Measurements from ENCODE around the gene AP1S2. TPM values are rescaled to one million over a fixed set of nuclear protein-coding genes. Genes with fewer than 3 reads are reported as not detected.
"Not testable (repeated sequence)": the region's sequence is repeated elsewhere in the genome, so short reads cannot be mapped to it uniquely, and the experiment has no call there.

The AP1S2 gene
- total RNA-seq, result 198 TPM
- long read RNA-seq, transcript AP1S2-201 (5 exons, 2,237 nt), result major isoform, 204 of 338 reads
- long read RNA-seq, partial matches to known transcripts, result 20 of 338 reads
- long read RNA-seq, other reads (novel, unspliced or antisense), result 111 of 338 reads

DNA sequence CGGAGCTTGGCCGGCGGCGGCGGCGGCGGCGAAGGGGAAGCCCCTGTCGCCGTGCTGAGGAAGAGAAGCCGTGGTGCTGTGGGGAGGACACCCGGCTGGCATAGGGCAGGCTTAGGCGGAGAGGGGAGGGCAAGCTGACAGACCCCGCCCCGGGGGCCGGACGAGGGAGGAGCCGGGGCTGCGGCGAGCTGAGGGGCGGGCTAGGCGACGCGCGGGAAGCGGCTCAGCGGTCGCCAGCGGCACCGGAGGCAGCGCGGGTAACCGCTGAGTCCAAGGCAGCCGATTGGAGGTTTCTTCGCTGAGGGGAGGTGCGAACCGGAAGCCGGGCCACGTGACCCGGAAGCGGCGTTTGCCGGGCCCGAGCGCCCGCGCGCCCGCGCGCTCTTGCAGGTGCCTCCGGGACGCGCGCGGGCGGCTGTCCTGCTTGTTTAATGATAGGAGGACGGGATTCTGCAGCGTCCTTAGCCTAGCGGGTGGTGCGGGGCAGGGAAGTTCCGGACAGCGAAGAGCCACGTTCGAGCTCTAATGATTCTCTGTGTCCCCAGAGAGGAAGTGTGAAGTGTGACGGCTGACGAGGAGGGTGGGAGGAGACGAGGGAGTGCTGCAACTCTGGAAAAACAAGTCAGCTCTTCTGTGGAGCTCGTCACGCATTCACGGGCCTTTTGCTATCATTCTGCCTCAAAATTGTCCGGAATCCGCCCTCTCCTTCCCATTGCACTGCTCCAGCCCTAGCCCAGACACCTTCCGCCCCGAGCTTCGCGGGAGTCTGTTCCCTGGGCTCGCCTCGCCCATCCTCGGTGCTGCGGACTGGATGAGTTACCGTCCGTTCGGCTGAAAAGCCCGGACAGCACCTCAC lies at the start of gene AP1S2:
Gene AP1S2, minus strand, starts transcription at position 102 of the 856 bp plus-strand sequence. CDS start 2,289 bp downstream, outside the sequence.
- peak; percentile 97 for DNase-seq (ENCODE audit: low spot score)
- intact Hi-C loops (cut with DNase I), result loop anchor here (5.0 to 10.0 kb wide), 2 partner anchors 63 to 860 kb away; partner anchors contain the start of genes CTPS2, SYAP1 and ZRSR2

DNA sequence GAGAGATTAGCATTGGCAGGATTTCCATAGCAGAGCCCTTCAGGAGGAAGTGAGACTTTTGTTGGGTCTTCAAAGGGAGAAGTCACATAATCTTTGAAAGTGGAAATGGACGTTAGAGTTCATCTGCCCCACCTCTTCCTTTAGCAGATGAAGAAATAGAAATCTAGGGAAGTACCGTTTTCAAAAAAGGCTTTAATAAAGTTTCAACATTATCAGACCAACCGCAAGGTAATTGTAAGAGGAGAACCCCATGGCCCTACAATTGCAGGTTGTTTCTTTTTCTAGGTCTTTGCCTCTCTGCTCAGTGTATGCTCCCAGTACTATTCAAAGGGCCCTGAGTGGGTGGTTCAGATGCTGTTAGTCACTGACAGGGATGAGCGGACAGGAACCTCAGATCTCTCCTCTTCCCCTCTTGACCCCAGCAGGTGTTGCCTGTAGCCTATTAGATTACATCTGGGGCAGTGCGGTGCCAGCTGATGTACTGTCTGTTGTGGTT lies 48.6 kb upstream of the AP1S2 start:
- intact Hi-C loops (cut with DNase I), result no loop called here
- DNase-seq (ENCODE audit: low spot score), result no peak

DNA sequence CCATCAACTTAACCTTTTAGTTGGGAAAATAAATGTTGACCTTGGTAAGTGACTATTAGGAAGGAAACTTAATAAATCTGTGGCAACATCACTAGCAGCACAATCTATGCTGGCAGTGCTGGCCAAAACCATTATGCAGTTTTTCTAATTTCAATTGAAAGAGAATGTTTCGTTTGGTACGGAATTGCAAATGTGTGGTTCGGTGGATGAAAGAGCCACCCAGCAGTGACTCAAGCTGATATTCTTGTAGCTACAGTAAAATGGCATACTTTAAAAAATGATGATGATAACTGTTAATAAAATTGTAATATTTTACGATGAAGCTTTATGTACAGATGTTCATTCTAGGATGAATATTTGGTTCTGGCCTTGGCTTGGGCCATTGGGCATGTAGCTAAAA lies 40.7 kb upstream of the AP1S2 start:
- intact Hi-C loops (cut with DNase I), result no loop called here
- no peak for DNase-seq (ENCODE audit: low spot score)

DNA sequence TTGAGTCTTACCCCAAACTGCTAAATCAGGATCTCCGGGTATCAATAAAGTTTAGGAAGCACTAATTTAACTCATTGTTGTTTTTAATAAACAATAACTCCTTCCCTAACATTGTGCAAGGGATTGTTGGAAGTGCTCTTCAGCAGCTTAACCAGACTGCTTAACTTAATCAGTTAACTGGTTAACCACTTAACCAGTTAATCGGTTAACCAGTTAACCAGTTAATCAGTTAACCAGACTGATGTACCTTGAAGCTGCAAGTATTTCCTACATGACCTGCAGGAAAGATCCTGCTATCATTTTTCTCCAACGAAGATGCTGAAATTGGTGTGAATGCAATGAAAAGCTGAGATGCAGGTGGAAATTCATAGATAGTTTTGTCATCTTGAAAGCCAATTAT lies 40.1 kb upstream of the AP1S2 start:
- intact Hi-C loops (cut with DNase I), result no loop called here

DNA sequence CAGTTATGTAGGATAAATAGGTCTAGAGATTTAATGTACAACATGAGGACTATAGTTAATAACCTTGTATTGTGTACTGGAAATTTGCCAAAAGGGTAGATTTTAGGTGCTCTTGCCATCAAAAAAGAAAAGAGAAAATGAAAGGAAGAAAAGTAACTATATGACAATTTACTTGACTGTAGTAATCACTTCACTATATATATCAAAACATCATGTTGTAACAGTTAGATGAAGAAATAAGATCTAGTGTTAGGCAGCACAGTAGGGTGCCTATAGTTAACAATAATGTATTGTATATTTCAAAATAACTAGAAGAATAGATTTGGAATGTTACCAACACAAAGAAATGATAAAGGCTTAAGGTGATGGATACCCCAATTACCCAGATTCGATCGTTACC lies 35.9 kb upstream of the AP1S2 start:
- intact Hi-C loops (cut with DNase I), result no loop called here
- DNase-seq (ENCODE audit: low spot score), result no peak

More for the DNA sequence above, 40.1 kb upstream of the AP1S2 start:
- DNase-seq (ENCODE audit: low spot score), result no peak

DNA sequence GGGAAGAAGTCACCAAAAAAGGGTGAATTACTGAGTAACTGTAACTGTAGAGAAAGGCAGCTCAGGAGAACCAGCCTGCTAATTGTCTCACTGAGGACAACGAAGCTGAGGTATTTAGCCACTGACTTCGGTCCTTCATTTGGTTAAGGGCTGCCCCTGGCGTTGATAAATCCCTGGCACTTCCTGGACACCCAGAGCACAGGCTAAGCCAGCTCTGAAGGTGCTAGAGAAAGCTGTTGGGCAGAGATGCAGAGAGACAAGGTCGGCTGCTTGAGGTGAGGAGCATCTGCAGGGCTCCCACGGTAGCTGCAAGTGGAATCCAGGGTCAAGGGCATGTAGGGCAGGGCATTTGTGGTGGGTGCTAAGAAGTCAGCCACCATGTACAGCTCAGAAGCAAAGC lies 33.4 kb upstream of the AP1S2 start:
- DNase-seq (ENCODE audit: low spot score), result no peak
- intact Hi-C loops (cut with DNase I), result no loop called here

DNA sequence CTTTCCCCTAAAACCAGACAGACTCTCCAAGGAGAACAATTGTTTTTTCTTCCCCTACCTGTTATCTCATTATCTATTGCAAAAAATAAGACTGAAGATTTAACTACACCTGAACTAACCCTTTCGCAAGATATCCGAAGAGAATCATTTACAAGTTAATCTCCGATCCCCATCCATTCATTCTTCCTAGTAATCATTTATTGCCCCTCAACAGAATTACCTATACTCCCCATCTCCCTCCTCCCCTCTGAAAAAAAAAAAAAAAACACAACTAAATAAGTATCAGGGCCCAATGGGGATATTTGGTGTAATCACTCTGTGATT lies 28.9 kb upstream of the AP1S2 start:
- intact Hi-C loops (cut with DNase I), result no loop called here
- no peak for DNase-seq (ENCODE audit: low spot score)

DNA sequence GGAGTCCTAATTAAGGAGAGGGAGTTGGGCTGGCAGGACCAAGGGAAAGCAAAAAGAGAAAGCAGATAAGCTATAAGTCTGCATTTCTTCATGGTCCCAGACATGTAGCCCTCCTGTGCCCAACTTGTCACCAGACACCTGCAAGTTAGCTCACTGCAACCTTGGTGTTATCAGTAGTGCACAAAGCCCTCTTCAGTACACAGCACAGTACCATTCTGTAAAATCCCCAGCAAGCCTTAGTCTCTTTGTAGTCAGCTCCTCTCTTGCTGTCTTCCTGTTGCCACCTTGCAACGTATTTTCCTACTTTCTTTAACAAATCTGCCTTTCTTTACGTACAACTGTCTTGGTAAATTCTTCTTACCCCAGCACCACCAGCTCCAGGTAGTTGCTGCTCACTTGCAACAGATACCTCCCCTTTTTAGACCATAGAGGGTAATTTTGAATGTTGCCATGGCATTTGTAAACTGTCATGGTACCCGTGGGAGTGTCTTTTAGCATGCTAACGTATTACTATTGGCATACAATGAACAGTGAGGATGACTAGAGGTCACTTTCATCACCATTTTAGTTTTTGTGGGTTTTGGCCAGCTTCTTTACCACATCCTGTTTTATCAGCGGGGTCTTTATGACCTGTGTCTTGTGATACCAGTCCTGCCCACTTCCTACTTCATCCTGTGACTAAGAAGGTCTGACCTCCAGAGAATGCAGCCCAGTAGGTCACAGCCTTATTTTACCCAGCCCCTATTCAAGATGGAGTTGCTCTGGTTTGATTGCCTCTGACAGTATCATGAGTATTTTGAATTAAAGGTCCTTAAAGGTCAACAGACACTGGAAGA lies 28.3 kb upstream of the AP1S2 start:
- intact Hi-C loops (cut with DNase I), result no loop called here
- no peak for DNase-seq (ENCODE audit: low spot score)

DNA sequence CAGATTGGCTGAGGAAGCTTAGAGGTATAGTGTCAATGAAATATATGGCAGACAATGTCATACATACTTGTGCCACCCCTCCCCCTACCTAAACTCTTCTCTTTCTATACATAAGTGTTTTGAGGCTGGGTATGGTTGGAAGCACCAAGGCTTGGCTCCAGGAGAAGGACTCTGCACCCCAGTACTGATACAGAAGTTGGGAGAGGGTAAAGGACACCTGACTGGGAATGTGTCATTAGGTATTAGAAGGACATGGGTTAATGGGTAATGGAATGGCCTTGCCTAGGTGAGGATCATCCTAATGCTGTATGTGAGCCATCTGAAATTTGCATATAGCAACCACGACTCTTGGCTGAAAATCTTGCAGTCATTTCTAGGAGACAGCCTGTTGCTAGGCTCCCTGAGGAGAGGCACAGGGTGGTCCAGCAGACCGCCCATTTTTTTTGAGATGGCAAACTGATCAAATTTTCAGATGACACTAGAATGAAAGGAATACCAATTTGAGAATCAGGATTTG lies 26.8 kb upstream of the AP1S2 start:
- intact Hi-C loops (cut with DNase I), result no loop called here
- no peak for DNase-seq (ENCODE audit: low spot score)

DNA sequence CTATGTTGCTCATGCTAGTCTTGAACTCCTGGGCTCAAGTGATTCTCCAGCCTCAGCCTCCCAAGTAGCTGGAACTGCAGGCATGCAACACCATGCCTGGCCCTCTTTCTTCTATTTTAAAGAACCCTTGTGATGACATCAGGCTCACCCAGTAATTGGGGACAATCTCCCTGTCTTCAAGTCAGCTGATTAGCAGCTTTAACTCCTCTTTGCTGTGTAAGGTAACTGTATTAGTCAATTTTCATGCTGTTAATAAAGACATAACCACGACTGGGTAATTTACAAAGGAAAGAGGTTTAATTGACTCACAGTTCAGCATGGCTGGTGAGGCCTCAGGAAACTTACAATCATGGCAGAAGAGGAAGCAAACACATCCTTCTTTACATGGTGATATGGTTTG lies 23.3 kb upstream of the AP1S2 start:
- intact Hi-C loops (cut with DNase I); DNase-seq (ENCODE audit: low spot score): not testable (repeated sequence)

DNA sequence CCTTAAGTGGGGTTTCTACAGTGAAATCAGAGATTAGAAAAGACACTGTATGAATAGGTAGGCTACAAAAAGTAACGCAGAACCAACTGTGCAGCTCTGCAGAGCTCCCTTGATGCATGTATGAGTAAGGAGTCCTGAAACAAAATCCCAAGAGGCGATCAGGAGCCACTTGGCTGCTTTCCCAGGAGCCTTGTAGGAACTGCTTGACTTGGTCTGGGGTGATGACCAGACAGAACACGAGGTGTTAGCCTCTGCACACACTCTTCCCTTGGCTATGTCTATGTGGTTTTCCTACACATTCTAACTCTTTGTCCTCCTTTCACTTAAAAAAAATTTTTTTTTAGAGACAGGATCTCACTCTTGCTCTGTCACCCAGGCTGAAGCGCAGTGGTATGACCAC lies 22.8 kb upstream of the AP1S2 start:
- DNase-seq (ENCODE audit: low spot score), result no peak
- intact Hi-C loops (cut with DNase I), result no loop called here

DNA sequence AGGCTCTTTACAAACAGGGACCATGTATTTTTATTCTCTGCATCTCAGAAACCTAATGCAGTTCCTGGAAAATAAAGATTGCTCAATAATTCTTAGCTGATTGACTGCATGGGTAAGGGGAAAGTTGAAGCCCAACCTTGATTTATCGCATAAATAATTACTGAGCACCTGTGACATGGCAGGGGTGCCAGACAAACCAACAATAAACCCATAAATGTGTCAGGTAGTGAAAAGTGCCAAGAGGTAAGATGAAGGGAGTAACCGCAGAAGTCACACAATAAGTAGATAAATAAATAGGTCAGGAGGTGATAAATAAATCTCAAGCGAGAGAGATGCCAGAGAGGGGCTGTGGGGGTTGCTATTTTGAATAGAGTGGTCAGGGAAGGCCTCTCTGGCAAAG lies 20.1 kb upstream of the AP1S2 start:
- intact Hi-C loops (cut with DNase I), result no loop called here
- DNase-seq (ENCODE audit: low spot score), result no peak

DNA sequence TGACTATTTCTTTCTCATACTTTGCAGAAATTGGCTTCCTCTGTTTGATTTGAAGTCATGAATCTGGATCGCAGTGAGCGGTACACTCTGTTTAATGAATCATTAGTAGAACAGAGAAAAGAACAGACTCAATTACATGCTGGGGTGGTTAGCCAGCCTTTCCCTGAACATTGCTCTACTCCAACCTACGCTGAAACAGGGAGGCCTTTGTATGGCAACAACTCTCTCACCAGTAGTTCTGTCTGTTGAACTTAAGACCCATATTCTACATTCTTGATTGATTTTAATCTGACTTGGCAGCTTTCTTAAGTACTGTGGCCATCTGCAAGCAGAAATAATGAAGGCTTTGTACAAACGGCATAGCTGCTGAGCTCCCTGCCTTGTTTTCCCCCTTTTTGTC lies 19.0 kb upstream of the AP1S2 start:
- intact Hi-C loops (cut with DNase I), result no loop called here
- DNase-seq (ENCODE audit: low spot score), result no peak

DNA sequence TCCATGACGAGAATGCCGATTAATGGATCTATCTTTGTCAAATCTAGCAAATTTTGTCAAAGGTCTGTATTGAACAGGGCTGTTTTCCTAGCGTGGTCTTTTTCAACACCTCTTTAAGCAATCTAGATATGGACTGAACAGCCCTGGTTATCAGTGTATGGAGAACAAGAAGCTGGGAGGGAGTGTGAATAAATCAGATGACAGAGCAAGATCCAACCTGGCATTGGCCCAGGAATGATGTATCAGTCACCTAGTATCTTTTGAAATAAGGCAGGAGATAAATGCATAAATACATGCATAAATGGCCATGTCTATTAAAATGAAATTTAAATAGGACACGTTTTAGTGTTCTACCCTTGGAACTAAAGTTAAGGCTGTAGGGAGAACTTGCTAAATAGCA lies 15.7 kb upstream of the AP1S2 start:
- DNase-seq (ENCODE audit: low spot score), result no peak
- intact Hi-C loops (cut with DNase I), result no loop called here

DNA sequence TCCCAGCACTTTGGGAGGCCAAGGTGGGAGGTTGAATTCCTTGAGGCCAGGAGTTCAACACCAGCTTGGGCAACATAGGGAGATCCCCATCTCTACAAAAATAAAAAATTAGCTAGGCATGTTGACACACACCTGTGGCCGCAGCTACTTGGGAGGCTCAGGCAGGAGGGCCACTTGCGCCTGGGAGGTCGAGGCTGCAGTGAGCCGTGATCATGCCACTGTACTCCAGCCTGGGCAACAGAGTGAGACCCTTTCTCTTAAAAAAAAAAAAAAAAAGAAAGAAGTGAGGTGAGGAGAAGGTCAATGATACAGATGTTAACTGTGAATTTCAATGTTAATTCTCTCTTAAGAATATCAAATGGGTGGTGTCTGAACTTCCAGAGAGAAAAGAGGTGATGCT lies 15.1 kb upstream of the AP1S2 start:
- DNase-seq (ENCODE audit: low spot score), result no peak
- intact Hi-C loops (cut with DNase I), result no loop called here

DNA sequence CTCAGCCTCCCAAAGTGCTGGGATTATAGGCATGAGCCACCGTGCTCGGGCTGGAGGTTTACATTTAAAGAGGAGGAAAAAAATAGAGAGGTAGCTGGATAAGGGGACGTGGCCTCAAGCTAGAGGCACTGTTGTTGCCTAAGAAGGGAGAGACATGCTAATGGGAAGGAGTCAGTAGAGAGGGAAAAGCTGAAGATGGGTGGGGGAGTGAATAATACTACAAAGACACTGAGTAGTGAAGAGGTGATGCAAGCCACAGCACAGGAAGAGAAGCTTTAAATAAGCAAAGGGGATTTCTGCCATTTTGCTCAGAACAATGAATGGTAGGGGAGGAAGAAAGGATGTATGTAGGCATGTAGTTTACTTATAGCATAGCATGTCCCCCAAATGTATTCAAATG lies 11.5 kb upstream of the AP1S2 start:
- intact Hi-C loops (cut with DNase I), result no loop called here

DNA sequence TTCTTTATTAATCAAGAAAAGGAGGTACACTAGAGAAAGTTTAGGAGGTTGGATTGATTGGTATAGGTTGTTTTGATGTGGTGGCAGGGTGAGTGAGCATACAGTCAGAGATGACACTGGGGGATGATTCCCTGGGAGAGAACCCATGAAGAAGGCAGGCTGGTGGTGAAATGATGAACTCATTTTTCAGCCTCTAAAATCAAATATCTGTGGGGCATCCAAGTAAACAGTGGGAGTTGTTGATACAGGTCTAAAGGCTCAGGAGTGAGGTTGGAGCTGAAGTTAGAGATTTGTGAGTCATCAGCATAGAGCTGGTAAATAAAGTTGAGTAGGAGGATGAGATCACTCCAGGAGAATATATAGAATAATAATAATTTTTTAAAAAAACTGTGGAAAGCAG lies 10.0 kb upstream of the AP1S2 start:
- DNase-seq (ENCODE audit: low spot score), result no peak
- intact Hi-C loops (cut with DNase I), result no loop called here

More for the DNA sequence above, 11.5 kb upstream of the AP1S2 start:
- no peak for DNase-seq (ENCODE audit: low spot score)

DNA sequence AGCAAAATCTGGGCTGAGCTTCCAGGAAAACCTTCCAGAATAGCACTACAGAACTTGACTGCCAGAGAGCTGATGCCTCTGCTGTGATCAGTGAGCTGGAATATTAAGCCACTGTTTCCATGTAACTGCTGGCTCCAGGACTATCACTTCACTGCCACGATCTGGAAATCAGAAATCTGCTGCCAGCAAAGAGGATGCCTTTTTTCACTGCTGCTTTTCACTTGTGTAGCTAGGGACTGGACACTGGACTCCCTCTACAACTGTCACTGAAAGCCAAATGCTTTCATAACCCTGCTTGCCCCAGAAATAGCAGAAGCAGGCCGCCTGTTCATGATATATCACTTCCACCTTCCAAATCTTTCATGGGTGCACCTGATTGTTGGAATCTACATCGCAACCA lies 9.4 kb upstream of the AP1S2 start:
- intact Hi-C loops (cut with DNase I), result no loop called here

DNA sequence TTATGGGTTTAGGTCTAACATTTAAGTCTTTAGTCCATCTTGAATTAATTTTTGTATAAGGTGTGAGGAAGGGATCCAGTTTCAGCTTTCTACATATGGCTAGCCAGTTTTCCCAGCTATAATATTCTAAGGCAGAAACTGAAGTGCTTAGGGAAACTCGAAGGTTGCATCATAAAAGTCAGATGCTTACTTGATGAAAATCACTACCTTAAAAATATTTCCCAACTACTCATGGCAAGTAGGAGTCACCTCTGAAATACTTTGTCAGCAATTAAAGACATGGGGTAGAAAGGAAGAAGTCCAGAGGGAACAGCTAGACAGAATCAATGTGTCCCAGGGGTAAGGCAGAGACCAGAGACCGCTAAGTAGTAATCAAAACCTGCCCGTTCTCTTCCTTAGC lies 6.3 kb upstream of the AP1S2 start:
- DNase-seq (ENCODE audit: low spot score), result no peak
- intact Hi-C loops (cut with DNase I), result no loop called here

More for the DNA sequence above, 9.4 kb upstream of the AP1S2 start:
- no peak for DNase-seq (ENCODE audit: low spot score)

DNA sequence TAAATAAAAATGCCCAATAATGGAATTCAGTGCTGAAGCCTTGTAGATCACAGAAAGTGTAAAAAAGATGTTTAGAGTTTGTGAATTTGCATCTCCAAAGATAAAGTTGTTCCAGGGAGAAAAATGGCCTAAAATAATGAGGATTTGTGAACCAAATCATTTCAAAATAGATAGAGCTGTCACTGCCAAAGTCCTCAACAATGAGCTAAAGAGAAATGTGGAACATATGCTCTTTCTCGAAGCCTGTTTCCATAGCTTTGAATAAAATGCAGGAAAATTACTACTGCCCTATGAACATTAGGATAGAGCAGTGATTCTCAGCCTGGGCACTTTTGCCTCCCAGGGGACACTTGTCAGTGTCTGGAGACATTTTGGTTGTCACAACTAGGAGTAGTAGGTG lies 3.4 kb upstream of the AP1S2 start:
- intact Hi-C loops (cut with DNase I), result loop anchor here (5.0 to 10.0 kb wide), 2 partner anchors 66 to 857 kb away; partner anchors contain the start of genes CTPS2, SYAP1 and ZRSR2
- DNase-seq (ENCODE audit: low spot score), result no peak

All from cardiac septum (tissue), 1 donor.